HG03039 (cell line): ENCODE data around the gene TOP3B.
"Not testable (repeated sequence)": the region's sequence is repeated elsewhere in the genome, so short reads cannot be mapped to it uniquely, and the experiment has no call there.

Experiments
- ATAC-seq: cut with Tn5 transposase; IDR thresholded peaks from one replicate; pipeline ENCODE4 v1.9.1; 2021; ENCODE audit warnings: mild to moderate bottlenecking, moderate library complexity; ENCODE audit not compliant: unreplicated experiment

Gene TOP3B

GRCh38 chr22:21927174-21927823 is 55.3 kb downstream of the TOP3B start:
- ATAC-seq: no peak

GRCh38 chr22:21926728-21927127 is 55.9 kb downstream of the TOP3B start:
- ATAC-seq: no peak

- no peak for ATAC-seq
Observed at GRCh38 chr22:21923163-21923561, 59.4 kb downstream of the TOP3B start.

- no peak for ATAC-seq
Observed at GRCh38 chr22:21922370-21923162, 60.0 kb downstream of the TOP3B start.

- no peak for ATAC-seq
Observed at GRCh38 chr22:21921729-21922128, 60.9 kb downstream of the TOP3B start.

GRCh38 chr22:21921184-21921721 is 61.3 kb downstream of the TOP3B start:
- no peak for ATAC-seq

GRCh38 chr22:21920341-21921183 is 62.0 kb downstream of the TOP3B start:
- ATAC-seq: no peak

GRCh38 chr22:21919526-21920307 is 62.9 kb downstream of the TOP3B start:
- no peak for ATAC-seq

- no peak for ATAC-seq
Observed at GRCh38 chr22:21918466-21919185, 64.0 kb downstream of the TOP3B start.

- no peak for ATAC-seq
Observed at GRCh38 chr22:21917959-21918261, 64.7 kb downstream of the TOP3B start.

GRCh38 chr22:21917181-21917958 is 65.2 kb downstream of the TOP3B start:
- ATAC-seq: no peak

GRCh38 chr22:21916309-21916918 is 66.2 kb downstream of the TOP3B start:
- ATAC-seq: no peak

- ATAC-seq: no peak
Observed at GRCh38 chr22:21915624-21916308, 66.8 kb downstream of the TOP3B start.

- ATAC-seq: not testable (repeated sequence)
Observed at GRCh38 chr22:21914033-21914642, 68.4 kb downstream of the TOP3B start.

GRCh38 chr22:21910367-21910766 is 72.2 kb downstream of the TOP3B start:
- not testable (repeated sequence) for ATAC-seq

- ATAC-seq: no peak
Observed at GRCh38 chr22:21909871-21910270, 72.7 kb downstream of the TOP3B start.

- ATAC-seq: no peak
Observed at GRCh38 chr22:21907638-21908522, 74.7 kb downstream of the TOP3B start.
